H9 (cell line): Measurements from ENCODE around the gene ARHGDIB. TPM values are rescaled to one million over a fixed set of nuclear protein-coding genes. Genes with fewer than 3 reads are reported as not detected.

Experiments
- DNase-seq: peaks from one replicate; pipeline ENCODE4 v3.0.0-alpha.2; 2017
- H2AFZ ChIP-seq: one replicate; pipeline ENCODE4 v1.6.1; 2013; ENCODE audit warnings: mild to moderate bottlenecking, low read length, control low read depth, moderate library complexity
- H2AK5ac ChIP-seq: 2 replicates; pipeline ENCODE4 v1.6.1; 2013; ENCODE audit warnings: low read length, control low read depth, mixed read lengths; ENCODE audit not compliant: insufficient read length
- H2BK120ac ChIP-seq: one replicate; pipeline ENCODE4 v1.6.1; 2013; ENCODE audit warnings: low read depth, mild to moderate bottlenecking, low read length, control low read depth, inconsistent platforms; ENCODE audit not compliant: poor library complexity, severe bottlenecking
- H2BK12ac ChIP-seq: 2 replicates; pipeline ENCODE4 v1.6.1; 2013; ENCODE audit warnings: low read length, control low read depth, mixed read lengths, low read depth; ENCODE audit not compliant: insufficient read length
- H2BK15ac ChIP-seq: 2 replicates; pipeline ENCODE4 v1.6.1; 2013; ENCODE audit warnings: low read depth, low read length, control low read depth
- H2BK20ac ChIP-seq: one replicate; pipeline ENCODE4 v1.6.1; 2013; ENCODE audit warnings: low read depth, mild to moderate bottlenecking, low read length, control low read depth, inconsistent platforms; ENCODE audit not compliant: poor library complexity, severe bottlenecking
- H2BK5ac ChIP-seq: 2 replicates; pipeline ENCODE4 v1.6.1; 2013; ENCODE audit warnings: low read length, control low read depth, mixed read lengths; ENCODE audit not compliant: insufficient read length
- H3K14ac ChIP-seq: 2 replicates; pipeline ENCODE4 v1.6.1; 2013; ENCODE audit warnings: low read length, control low read depth; ENCODE audit not compliant: insufficient read depth
- H3K18ac ChIP-seq: 2 replicates; pipeline ENCODE4 v1.6.1; 2013; ENCODE audit warnings: low read depth, mild to moderate bottlenecking, mixed read lengths, low read length, control low read depth; ENCODE audit not compliant: insufficient read length
- H3K23ac ChIP-seq: 2 replicates; pipeline ENCODE4 v1.6.1; 2013; ENCODE audit warnings: low read length, control low read depth, mixed read lengths, low read depth; ENCODE audit not compliant: insufficient read length
- H3K23me2 ChIP-seq: 2 replicates; pipeline ENCODE4 v1.6.1; 2013; ENCODE audit warnings: low read depth, mild to moderate bottlenecking, mixed read lengths, low read length, control low read depth; ENCODE audit not compliant: insufficient read length, poor library complexity, severe bottlenecking
- H3K27ac ChIP-seq: 2 replicates; pipeline ENCODE4 v1.5.1; 2013; ENCODE audit warnings: low read length, control low read depth, mixed read lengths, low read depth; ENCODE audit not compliant: insufficient read length
- H3K27me3 ChIP-seq: 2 replicates; pipeline ENCODE4 v1.6.1; 2013; ENCODE audit warnings: low read length, control low read depth, inconsistent platforms; ENCODE audit not compliant: insufficient read depth
- H3K4ac ChIP-seq: 2 replicates; pipeline ENCODE4 v1.6.1; 2013; ENCODE audit warnings: low read depth, mild to moderate bottlenecking, control low read depth, inconsistent platforms, low read length, moderate library complexity
- H3K4me1 ChIP-seq: 2 replicates; pipeline ENCODE4 v1.6.1; 2013; ENCODE audit warnings: low read length, control low read depth, inconsistent platforms; ENCODE audit not compliant: insufficient read depth
- H3K4me2 ChIP-seq: 2 replicates; pipeline ENCODE4 v1.6.1; 2013; ENCODE audit warnings: low read length, control low read depth, mixed read lengths; ENCODE audit not compliant: insufficient read length, insufficient read depth
- H3K56ac ChIP-seq: 2 replicates; pipeline ENCODE4 v1.6.1; 2013; ENCODE audit warnings: low read depth, mild to moderate bottlenecking, mixed read lengths, low read length, control low read depth; ENCODE audit not compliant: insufficient read length
- H3K79me1 ChIP-seq: 2 replicates; pipeline ENCODE4 v1.6.1; 2013; ENCODE audit warnings: low read depth, mild to moderate bottlenecking, moderate library complexity, low read length, control low read depth, inconsistent platforms; ENCODE audit not compliant: insufficient read depth, poor library complexity, severe bottlenecking
- H3K79me2 ChIP-seq: 2 replicates; pipeline ENCODE4 v1.6.1; 2013; ENCODE audit warnings: low read length, control low read depth, inconsistent platforms; ENCODE audit not compliant: insufficient read depth
- H3K9ac ChIP-seq: 2 replicates; pipeline ENCODE4 v1.6.1; 2013; ENCODE audit warnings: low read length, control low read depth, mixed read lengths; ENCODE audit not compliant: insufficient read length; ENCODE audit errors: extremely low read depth
- H3K9me3 ChIP-seq: one replicate; pipeline ENCODE4 v1.6.1; 2013; ENCODE audit warnings: low read depth, low read length, inconsistent platforms; ENCODE audit not compliant: control insufficient read depth
- H3T11ph ChIP-seq: one replicate; pipeline ENCODE4 v1.6.1; 2013; ENCODE audit warnings: mild to moderate bottlenecking, low read length, control low read depth, inconsistent platforms
- H4K20me1 ChIP-seq: one replicate; pipeline ENCODE4 v1.6.1; 2013; ENCODE audit not compliant: control insufficient read depth, insufficient read length, insufficient read depth
- H4K5ac ChIP-seq: 2 replicates; pipeline ENCODE4 v1.6.1; 2013; ENCODE audit warnings: low read depth, mild to moderate bottlenecking, mixed read lengths, low read length, control low read depth; ENCODE audit not compliant: insufficient read length
- H4K8ac ChIP-seq: replicated peaks from 2 replicates; pipeline ENCODE4 v1.6.1; 2013; ENCODE audit warnings: low read length, control low read depth, mixed read lengths, low read depth; ENCODE audit not compliant: insufficient read length
- H4K91ac ChIP-seq: 2 replicates; pipeline ENCODE4 v1.6.1; 2013; ENCODE audit warnings: low read depth, mild to moderate bottlenecking, moderate library complexity, mixed read lengths, low read length, control low read depth; ENCODE audit not compliant: insufficient read length
- H3K27ac Mint-ChIP-seq, 3 experiments: 2 replicates in 2 of 3; 3 replicates in 1 of 3; pipeline ENCODE4 v1.8.0; 2020 to 2021; ENCODE audit warnings: mixed read lengths in 3 of 3, mild to moderate bottlenecking in 1 of 3, moderate library complexity in 1 of 3
- H3K27me3 Mint-ChIP-seq: 2 replicates; pipeline ENCODE4 v1.8.0; 2021; ENCODE audit warnings: low read depth, mild to moderate bottlenecking, moderate library complexity, mixed read lengths
- H3K36me3 Mint-ChIP-seq, 3 experiments: 2 replicates in 2 of 3; 3 replicates in 1 of 3; pipeline ENCODE4 v1.8.0; 2020 to 2021; ENCODE audit warnings: low read depth in 3 of 3, mixed read lengths in 3 of 3; ENCODE audit not compliant: insufficient read depth in 1 of 3
- H3K4me1 Mint-ChIP-seq, 2 experiments: 2 replicates each; pipeline ENCODE4 v1.8.0; 2020; ENCODE audit warnings: mixed read lengths in 2 of 2
- H3K4me3 Mint-ChIP-seq, 2 experiments: 2 replicates in 1 of 2; 3 replicates in 1 of 2; pipeline ENCODE4 v1.8.0; 2020 to 2021; ENCODE audit warnings: mild to moderate bottlenecking in 2 of 2, mixed read lengths in 2 of 2, moderate library complexity in 1 of 2
- H3K9me3 Mint-ChIP-seq, 2 experiments: 2 replicates in 1 of 2; 3 replicates in 1 of 2; pipeline ENCODE4 v1.8.0; 2020; ENCODE audit warnings: mild to moderate bottlenecking in 2 of 2, mixed read lengths in 2 of 2, moderate library complexity in 1 of 2
- WGBS: extraction: QIAGEN DNeasy Blood & Tissue Kit; methylation state at CpG from one replicate; pipeline ENCODE4 v1.1.7; 2013; ENCODE audit warnings: missing lambda C conversion rate, low lambda C conversion rate, mixed read lengths; ENCODE audit not compliant: insufficient read length; ENCODE audit errors: extremely low coverage; 5-methylcytosine and 5-hydroxymethylcytosine counted together
- total RNA-seq: library from RNA; stranded (reverse); gene quantifications from 2 replicates; pipeline ENCODE4 v1.2.1, GENCODE V29; 2021
- TF ChIP-seq, protein P1 (sequence below): fragments of 200-600 bp; sonication (generic); conservative IDR thresholded peaks from 3 replicates; pipeline ENCODE4 v1.8.0; 2021; ENCODE audit warnings: antibody characterized with exemption, mild to moderate bottlenecking

ARHGDIB gene
- total RNA-seq, 1 experiment from 2014 or later: 0.44 TPM

DNA sequence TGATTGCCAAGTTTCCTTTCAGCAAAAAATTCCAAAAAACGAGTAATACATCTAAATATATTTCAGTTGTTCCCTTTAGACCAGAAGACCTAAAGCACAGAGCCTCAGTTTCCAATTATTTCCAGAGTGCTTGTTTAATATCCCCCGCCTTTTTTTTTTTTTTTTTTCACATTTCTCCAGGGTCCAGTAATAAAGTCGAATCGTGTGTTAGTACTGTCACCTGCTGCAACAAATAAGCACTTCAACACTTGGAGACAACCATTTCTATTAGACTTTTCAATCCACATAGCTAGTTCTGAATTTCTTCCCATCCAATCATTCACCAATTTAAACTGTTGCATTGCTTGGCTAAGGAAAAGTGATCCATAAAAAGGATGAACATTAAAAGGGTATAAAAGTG is 25.0 kb upstream of the ARHGDIB start:
- Histone ChIP-seq H3K4me2 (no peak overlapping the region), H3K4ac (no peak overlapping the region), H4K8ac (no peak overlapping the region), H3K27ac (no peak overlapping the region), H4K20me1 (no peaks in the 10 kb centered on the region), H3K27me3 (no peaks in the 10 kb centered on the region), H4K91ac (no peak overlapping the region), H2BK120ac (no peak overlapping the region), H3K23ac (no peak overlapping the region), H2BK12ac (no peak overlapping the region), H2AK5ac (no peak overlapping the region), H3K79me2 (no peaks in the 10 kb centered on the region), H4K5ac (no peak overlapping the region), H3K18ac (no peak overlapping the region), H3K79me1 (no peaks in the 10 kb centered on the region), H2AFZ (no peak overlapping the region), H3K23me2 (no peaks in the 10 kb centered on the region), H2BK20ac (no peak overlapping the region), H3K14ac (no peak overlapping the region), H3K4me1 (no peaks in the 10 kb centered on the region), H3K9ac (no peak overlapping the region), H3K56ac (no peak overlapping the region), H2BK15ac (no peak overlapping the region), H3T11ph (no peak overlapping the region), H3K9me3 (no peaks in the 10 kb centered on the region), H2BK5ac (no peak overlapping the region)
- Mint-ChIP-seq H3K27me3 (no peaks in the 10 kb centered on the region), H3K9me3 (peaks cover 4 to 7% of the 10 kb centered on the region in 2 experiments; a peak in 4 of 5 replicates), H3K4me3 (no peak overlapping the region), H3K4me1 (no peaks in the 10 kb centered on the region), H3K27ac (no peak overlapping the region), H3K36me3 (no peaks in the 10 kb centered on the region)
- no CpG with 5 or more reads among the region's 4 CpGs for WGBS
- no peak for DNase-seq
- TF ChIP-seq, protein P1, sequence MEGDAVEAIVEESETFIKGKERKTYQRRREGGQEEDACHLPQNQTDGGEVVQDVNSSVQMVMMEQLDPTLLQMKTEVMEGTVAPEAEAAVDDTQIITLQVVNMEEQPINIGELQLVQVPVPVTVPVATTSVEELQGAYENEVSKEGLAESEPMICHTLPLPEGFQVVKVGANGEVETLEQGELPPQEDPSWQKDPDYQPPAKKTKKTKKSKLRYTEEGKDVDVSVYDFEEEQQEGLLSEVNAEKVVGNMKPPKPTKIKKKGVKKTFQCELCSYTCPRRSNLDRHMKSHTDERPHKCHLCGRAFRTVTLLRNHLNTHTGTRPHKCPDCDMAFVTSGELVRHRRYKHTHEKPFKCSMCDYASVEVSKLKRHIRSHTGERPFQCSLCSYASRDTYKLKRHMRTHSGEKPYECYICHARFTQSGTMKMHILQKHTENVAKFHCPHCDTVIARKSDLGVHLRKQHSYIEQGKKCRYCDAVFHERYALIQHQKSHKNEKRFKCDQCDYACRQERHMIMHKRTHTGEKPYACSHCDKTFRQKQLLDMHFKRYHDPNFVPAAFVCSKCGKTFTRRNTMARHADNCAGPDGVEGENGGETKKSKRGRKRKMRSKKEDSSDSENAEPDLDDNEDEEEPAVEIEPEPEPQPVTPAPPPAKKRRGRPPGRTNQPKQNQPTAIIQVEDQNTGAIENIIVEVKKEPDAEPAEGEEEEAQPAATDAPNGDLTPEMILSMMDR: no peak
